Adrenal gland (tissue), 5 donors: ENCODE data around the gene ITCH.

Experiments used
- POLR2A ChIP-seq, 2 donors: fragments of 450-650 bp; IDR thresholded peaks; one replicate each; pipeline ENCODE4 v1.6.1; 2017; ENCODE audit warnings: antibody characterized with exemption in 2 of 2, mild to moderate bottlenecking in 2 of 2, moderate library complexity in 1 of 2
- TF ChIP-seq, protein P1 (sequence below), 6 experiments: fragments of 450-650 bp in 4 of 6; fragments of 200-600 bp in 2 of 6; sonication (generic) in 1 of 6; IDR thresholded peaks; 1 replicate in 5 of 6; 2 replicates in 1 of 6; pipeline versions ENCODE4 v1.5.1 to v1.8.0; 2016 to 2021; ENCODE audit warnings: antibody characterized with exemption in 6 of 6, mild to moderate bottlenecking in 2 of 6, moderate library complexity in 1 of 6
- donor health status: DM: no; HTN: no; CAD: no.

DNA sequence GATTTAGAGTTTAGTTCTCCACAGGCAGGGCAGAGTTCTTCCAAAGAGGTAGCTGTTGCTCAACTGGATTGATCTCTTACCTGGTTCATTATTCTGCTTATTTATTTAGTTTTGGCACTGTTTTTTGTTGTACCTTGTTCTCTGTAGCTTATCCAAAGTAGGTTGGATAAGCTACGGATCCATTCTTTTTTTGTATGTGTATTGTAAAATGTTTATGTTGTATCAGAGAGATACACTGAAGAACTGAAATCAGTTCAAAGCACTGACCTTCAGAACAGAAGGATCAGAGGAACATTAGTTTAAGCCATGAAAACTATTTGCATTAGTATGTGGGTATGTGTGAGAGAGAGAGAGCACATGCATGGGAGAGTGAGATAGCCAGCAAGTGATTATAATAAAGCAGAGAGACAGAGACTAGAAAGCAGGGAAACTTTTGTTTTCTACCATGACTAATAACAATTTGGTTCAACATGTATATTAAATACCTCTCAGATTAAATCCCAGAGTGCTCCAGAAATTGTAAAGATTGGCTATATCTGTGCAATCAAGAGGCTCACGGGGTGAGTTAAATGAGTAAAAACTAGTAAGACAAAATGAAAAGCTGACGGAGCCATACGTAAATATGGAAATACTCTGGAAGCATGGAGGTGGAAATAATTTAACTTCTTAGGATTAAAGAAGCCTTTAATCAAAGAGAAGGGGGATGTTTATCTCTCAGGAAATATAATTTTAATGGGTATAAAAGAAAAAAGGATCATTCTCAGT is 40.2 kb downstream of the ITCH start:
- TF ChIP-seq, protein P1, sequence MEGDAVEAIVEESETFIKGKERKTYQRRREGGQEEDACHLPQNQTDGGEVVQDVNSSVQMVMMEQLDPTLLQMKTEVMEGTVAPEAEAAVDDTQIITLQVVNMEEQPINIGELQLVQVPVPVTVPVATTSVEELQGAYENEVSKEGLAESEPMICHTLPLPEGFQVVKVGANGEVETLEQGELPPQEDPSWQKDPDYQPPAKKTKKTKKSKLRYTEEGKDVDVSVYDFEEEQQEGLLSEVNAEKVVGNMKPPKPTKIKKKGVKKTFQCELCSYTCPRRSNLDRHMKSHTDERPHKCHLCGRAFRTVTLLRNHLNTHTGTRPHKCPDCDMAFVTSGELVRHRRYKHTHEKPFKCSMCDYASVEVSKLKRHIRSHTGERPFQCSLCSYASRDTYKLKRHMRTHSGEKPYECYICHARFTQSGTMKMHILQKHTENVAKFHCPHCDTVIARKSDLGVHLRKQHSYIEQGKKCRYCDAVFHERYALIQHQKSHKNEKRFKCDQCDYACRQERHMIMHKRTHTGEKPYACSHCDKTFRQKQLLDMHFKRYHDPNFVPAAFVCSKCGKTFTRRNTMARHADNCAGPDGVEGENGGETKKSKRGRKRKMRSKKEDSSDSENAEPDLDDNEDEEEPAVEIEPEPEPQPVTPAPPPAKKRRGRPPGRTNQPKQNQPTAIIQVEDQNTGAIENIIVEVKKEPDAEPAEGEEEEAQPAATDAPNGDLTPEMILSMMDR (IDR thresholded peaks at IDR 0.05): no peak
- no peak for TF ChIP-seq POLR2A (IDR thresholded peaks at IDR 0.05)
